GM23338 (cell line): ENCODE measurements around the gene IVD. TPM values are rescaled to one million over a fixed set of nuclear protein-coding genes. Genes with fewer than 3 reads are reported as not detected.

Experiments used
- ATAC-seq: fragments of 200-7000 bp; cut with Tn5 transposase; 3 replicates; pipeline ENCODE4 v1.9.1; 2020
- DNase-seq: peaks from one replicate; pipeline ENCODE4 v3.0.0-alpha.2; 2015; ENCODE audit warnings: low spot score
- H2AFZ ChIP-seq: fragments of 200-600 bp; sonication (generic); 2 replicates; pipeline ENCODE4 v1.8.0; 2016; ENCODE audit warnings: antibody characterized with exemption, mild to moderate bottlenecking, moderate library complexity
- H3F3A ChIP-seq: fragments of 200-600 bp; sonication (generic); replicated peaks from 2 replicates; pipeline ENCODE4 v1.8.0; 2017; ENCODE audit warnings: antibody characterized with exemption, mixed run types, low read depth
- H3K27ac ChIP-seq: fragments of 200-600 bp; sonication (generic); 2 replicates; pipeline ENCODE4 v1.6.1; 2016; ENCODE audit warnings: low read depth
- H3K27me3 ChIP-seq: fragments of 200-600 bp; sonication (generic); 2 replicates; pipeline ENCODE4 v1.8.0; 2016; ENCODE audit warnings: mild to moderate bottlenecking, mixed run types, moderate library complexity; ENCODE audit not compliant: insufficient read depth
- H3K36me3 ChIP-seq: fragments of 200-600 bp; sonication (generic); 2 replicates; pipeline ENCODE4 v1.8.0; 2016; ENCODE audit warnings: mild to moderate bottlenecking; ENCODE audit not compliant: insufficient read depth
- H3K4me1 ChIP-seq: fragments of 200-600 bp; sonication (generic); 2 replicates; pipeline ENCODE4 v1.8.0; 2016; ENCODE audit warnings: mild to moderate bottlenecking, moderate library complexity; ENCODE audit not compliant: insufficient read depth
- H3K4me2 ChIP-seq: fragments of 200-600 bp; sonication (generic); 2 replicates; pipeline ENCODE4 v1.7.1; 2017; ENCODE audit warnings: mixed run types
- H3K4me3 ChIP-seq: fragments of 200-600 bp; sonication (generic); 2 replicates; pipeline ENCODE4 v1.6.1; 2016; ENCODE audit warnings: mixed run types
- H3K79me2 ChIP-seq: fragments of 200-600 bp; sonication (generic); replicated peaks from 2 replicates; pipeline ENCODE4 v1.8.0; 2017; ENCODE audit warnings: mild to moderate bottlenecking; ENCODE audit not compliant: insufficient read depth
- H3K9me2 ChIP-seq: fragments of 200-600 bp; sonication (generic); 2 replicates; pipeline ENCODE4 v1.8.0; 2017; ENCODE audit not compliant: insufficient read depth
- H4K20me1 ChIP-seq: fragments of 200-600 bp; sonication (generic); replicated peaks from 2 replicates; pipeline ENCODE4 v1.8.0; 2017; ENCODE audit warnings: mild to moderate bottlenecking; ENCODE audit not compliant: insufficient read depth
- H3K27ac Mint-ChIP-seq: 2 replicates; pipeline ENCODE4 v1.8.0; 2020; ENCODE audit warnings: inconsistent platforms, mild to moderate bottlenecking, moderate library complexity, mixed read lengths
- H3K27me3 Mint-ChIP-seq: 3 replicates; pipeline ENCODE4 v1.8.0; 2022; ENCODE audit warnings: low read depth, mild to moderate bottlenecking, moderate library complexity, mixed read lengths, inconsistent platforms; ENCODE audit not compliant: insufficient read depth, poor library complexity
- H3K36me3 Mint-ChIP-seq: 3 replicates; pipeline ENCODE4 v1.8.0; 2021; ENCODE audit warnings: low read depth, mild to moderate bottlenecking, inconsistent platforms, moderate library complexity, mixed read lengths
- H3K4me1 Mint-ChIP-seq: 3 replicates; pipeline ENCODE4 v1.8.0; 2020; ENCODE audit warnings: mild to moderate bottlenecking, inconsistent platforms, mixed read lengths
- H3K4me3 Mint-ChIP-seq: 3 replicates; pipeline ENCODE4 v1.8.0; 2021; ENCODE audit warnings: moderate library complexity, mild to moderate bottlenecking, inconsistent platforms, mixed read lengths
- H3K9me3 Mint-ChIP-seq: 3 replicates; pipeline ENCODE4 v1.8.0; 2020; ENCODE audit warnings: moderate library complexity, mild to moderate bottlenecking, inconsistent platforms, mixed read lengths
- ETS1 ChIP-seq: IDR thresholded peaks from 2 replicates; pipeline ENCODE4 v1.6.1; 2016; ENCODE audit warnings: antibody characterized with exemption
- EZH2 ChIP-seq: fragments of 200-600 bp; sonication (generic); IDR thresholded peaks from one replicate; pipeline ENCODE4 v1.8.0; 2017; ENCODE audit warnings: antibody characterized with exemption, mild to moderate bottlenecking, low read depth; ENCODE audit not compliant: unreplicated experiment
- EZH2phosphoT487 ChIP-seq: fragments of 200-600 bp; sonication (generic); IDR thresholded peaks from one replicate; pipeline ENCODE4 v1.8.1; 2018; ENCODE audit warnings: antibody characterized with exemption; ENCODE audit not compliant: unreplicated experiment
- POLR2AphosphoS5 ChIP-seq: IDR thresholded peaks from 2 replicates; pipeline ENCODE4 v1.6.1; 2016; ENCODE audit warnings: antibody characterized with exemption, low read depth
- REST ChIP-seq: IDR thresholded peaks from one replicate; pipeline ENCODE4 v1.6.1; 2018; ENCODE audit warnings: antibody characterized with exemption; ENCODE audit not compliant: unreplicated experiment
- ZNF114 ChIP-seq: fragments of 250-450 bp; sonication (Bioruptor Pico); IDR thresholded peaks from 2 replicates; pipeline ENCODE4 v1.5.0; 2020; ENCODE audit warnings: mild to moderate bottlenecking, moderate library complexity
- ZNF462 ChIP-seq: fragments of 250-450 bp; sonication (Bioruptor Pico); IDR thresholded peaks from 2 replicates; pipeline ENCODE4 v1.5.0; 2020; ENCODE audit warnings: mild to moderate bottlenecking, moderate library complexity
- polyA plus RNA-seq: library from polyadenylated mRNA; unstranded; fragments of >200 nt; fragmentation: Nextera tagmentation; extraction: Ambion mirVana; gene quantifications from 2 replicates; pipeline ENCODE4 v1.2.1, GENCODE V29; 2016
- total RNA-seq: library from RNA; depleted of rRNA; stranded (reverse); fragments of >200 nt; shearing (Covaris generic); gene quantifications from 2 replicates; pipeline ENCODE4 v1.2.3, GENCODE V29; 2014

The IVD gene
- total and polyA plus RNA-seq, 2 experiments from 2014 or later: 54.1 to 75.4 TPM

- Mint-ChIP-seq H3K27ac (no peak overlapping the region), H3K4me3 (no peak overlapping the region), H3K36me3 (peaks cover 84% of the 10 kb centered on the region)
Observed at GRCh38 chr15:40413036-40413435, 7.4 kb downstream of the IVD start.

More at GRCh38 chr15:40413036-40413435, 7.4 kb downstream of the IVD start:
- Histone ChIP-seq H2AFZ (no peak overlapping the region), H3F3A (peaks cover 6% of the 10 kb centered on the region; the same call in 1 of the 2 replicates), H3K4me1 (no peaks in the 10 kb centered on the region), H4K20me1 (peaks cover 6% of the 10 kb centered on the region; the same call in 1 of the 2 replicates), H3K9me2 (no peaks in the 10 kb centered on the region), H3K27ac (no peak overlapping the region), H3K79me2 (peaks cover 7% of the 10 kb centered on the region; the same call in 1 of the 2 replicates), H3K27me3 (no peaks in the 10 kb centered on the region), H3K4me3 (no peak overlapping the region), H3K4me2 (no peak overlapping the region), H3K36me3 (peaks cover 46% of the 10 kb centered on the region)
- DNase-seq (no peak), ATAC-seq (no peak)
- peaks cover 4% of the 10 kb centered on the region for H3K27me3 Mint-ChIP-seq
- TF ChIP-seq ZNF114 (CRISPR knock-in tag) (no peak), POLR2AphosphoS5 (no peak), ETS1 (no peak), ZNF462 (CRISPR knock-in tag) (no peak), EZH2phosphoT487 (no peak), REST (peak; percentile 32), EZH2 (no peak)
- H3K4me1 Mint-ChIP-seq: no peaks in the 10 kb centered on the region
- no peaks in the 10 kb centered on the region for H3K9me3 Mint-ChIP-seq
